IPS-20b (cell line): ENCODE data around the gene PCGF2.
A peak's percentile ranks its signal among the peaks of the same experiment; 100 is the strongest.

Experiments
- H3K27ac ChIP-seq: one replicate; pipeline ENCODE4 v1.5.1; 2013; ENCODE audit warnings: low read length
- H3K27me3 ChIP-seq: 2 replicates; pipeline ENCODE4 v1.6.1; 2013; ENCODE audit warnings: mild to moderate bottlenecking, low read length, inconsistent platforms; ENCODE audit not compliant: insufficient read depth
- H3K36me3 ChIP-seq: 2 replicates; pipeline ENCODE4 v1.6.1; 2013; ENCODE audit warnings: low read depth, mild to moderate bottlenecking, inconsistent platforms, low read length, moderate library complexity; ENCODE audit not compliant: insufficient read depth
- H3K4me1 ChIP-seq: 2 replicates; pipeline ENCODE4 v1.6.1; 2013; ENCODE audit warnings: mild to moderate bottlenecking, control low read depth, inconsistent platforms, low read length, moderate library complexity; ENCODE audit not compliant: insufficient read depth
- H3K4me3 ChIP-seq: 2 replicates; pipeline ENCODE4 v1.5.1; 2013; ENCODE audit warnings: mild to moderate bottlenecking, low read length, inconsistent platforms
- H3K9ac ChIP-seq: 2 replicates; pipeline ENCODE4 v1.6.1; 2013; ENCODE audit warnings: low read depth, mild to moderate bottlenecking, inconsistent platforms, low read length, moderate library complexity
- H3K9me3 ChIP-seq: 2 replicates; pipeline ENCODE4 v1.6.1; 2013; ENCODE audit warnings: mild to moderate bottlenecking, low read depth, low read length, inconsistent platforms; ENCODE audit not compliant: insufficient read depth

Gene PCGF2

GRCh38 chr17:38742411-38743308, 5.5 kb downstream of the PCGF2 start:
- Histone ChIP-seq H3K9me3 (no peaks in the 10 kb centered on the region), H3K4me1 (peaks cover 23% of the 10 kb centered on the region), H3K27ac (peak overlapping the region; percentile 29), H3K36me3 (peaks cover 33% of the 10 kb centered on the region), H3K27me3 (no peaks in the 10 kb centered on the region), H3K9ac (no peak overlapping the region), H3K4me3 (no peak overlapping the region)

- Histone ChIP-seq H3K27ac (peak overlapping the region; percentile 29), H3K27me3 (no peaks in the 10 kb centered on the region), H3K9ac (no peak overlapping the region), H3K4me1 (peaks cover 23% of the 10 kb centered on the region), H3K4me3 (no peak overlapping the region), H3K36me3 (peaks cover 40% of the 10 kb centered on the region), H3K9me3 (no peaks in the 10 kb centered on the region)
These were observed 6.2 kb downstream of the PCGF2 start for GRCh38 chr17:38741921-38742410.

- Histone ChIP-seq H3K4me1 (peaks cover 18% of the 10 kb centered on the region), H3K4me3 (no peak overlapping the region), H3K36me3 (peaks cover 42% of the 10 kb centered on the region), H3K27ac (no peak overlapping the region), H3K27me3 (no peaks in the 10 kb centered on the region), H3K9me3 (no peaks in the 10 kb centered on the region), H3K9ac (no peak overlapping the region)
These were observed 6.7 kb downstream of the PCGF2 start for GRCh38 chr17:38741461-38741860.

- H3K27me3 ChIP-seq, result no peaks in the 10 kb centered on the region
- H3K4me1 ChIP-seq, result peaks cover 12% of the 10 kb centered on the region
- H3K27ac ChIP-seq, result no peak overlapping the region
- no peak overlapping the region for H3K4me3 ChIP-seq
- no peak overlapping the region for H3K9ac ChIP-seq
- peaks cover 48% of the 10 kb centered on the region for H3K36me3 ChIP-seq
- H3K9me3 ChIP-seq, result no peaks in the 10 kb centered on the region
These were observed 7.3 kb downstream of the PCGF2 start for GRCh38 chr17:38740806-38741205.

- no peaks in the 10 kb centered on the region for H3K9me3 ChIP-seq
- no peaks in the 10 kb centered on the region for H3K27me3 ChIP-seq
- peaks cover 10% of the 10 kb centered on the region for H3K4me1 ChIP-seq
- H3K9ac ChIP-seq, result no peak overlapping the region
- no peak overlapping the region for H3K4me3 ChIP-seq
- no peak overlapping the region for H3K27ac ChIP-seq
- H3K36me3 ChIP-seq, result peaks cover 54% of the 10 kb centered on the region
These were observed 8.1 kb downstream of the PCGF2 start for GRCh38 chr17:38740044-38740443.

GRCh38 chr17:38739305-38739704, 8.8 kb downstream of the PCGF2 start:
- H3K27me3 ChIP-seq, result no peaks in the 10 kb centered on the region
- H3K9me3 ChIP-seq, result no peaks in the 10 kb centered on the region
- peaks cover 59% of the 10 kb centered on the region for H3K36me3 ChIP-seq
- H3K4me3 ChIP-seq, result no peak overlapping the region
- peaks cover 10% of the 10 kb centered on the region for H3K4me1 ChIP-seq
- H3K27ac ChIP-seq, result no peak overlapping the region
- H3K9ac ChIP-seq, result no peak overlapping the region

- Histone ChIP-seq H3K36me3 (peaks cover 65% of the 10 kb centered on the region), H3K27ac (no peak overlapping the region), H3K9me3 (no peaks in the 10 kb centered on the region), H3K4me3 (no peak overlapping the region), H3K4me1 (peaks cover 6% of the 10 kb centered on the region), H3K27me3 (no peaks in the 10 kb centered on the region), H3K9ac (no peak overlapping the region)
These were observed 9.4 kb downstream of the PCGF2 start for GRCh38 chr17:38738686-38739085.

GRCh38 chr17:38738007-38738662, 10.0 kb downstream of the PCGF2 start:
- no peaks in the 10 kb centered on the region for H3K9me3 ChIP-seq
- peaks cover 4% of the 10 kb centered on the region for H3K4me1 ChIP-seq
- no peak overlapping the region for H3K9ac ChIP-seq

GRCh38 chr17:38735161-38735997, 12.8 kb downstream of the PCGF2 start:
- Histone ChIP-seq H3K27me3 (no peaks in the 10 kb centered on the region), H3K4me1 (no peaks in the 10 kb centered on the region), H3K9me3 (no peaks in the 10 kb centered on the region), H3K27ac (no peak overlapping the region), H3K36me3 (peaks cover 69% of the 10 kb centered on the region), H3K4me3 (no peak overlapping the region), H3K9ac (no peak overlapping the region)

More at GRCh38 chr17:38738007-38738662, 10.0 kb downstream of the PCGF2 start:
- Histone ChIP-seq H3K36me3 (peaks cover 71% of the 10 kb centered on the region), H3K27me3 (no peaks in the 10 kb centered on the region), H3K27ac (no peak overlapping the region), H3K4me3 (no peak overlapping the region)

- Histone ChIP-seq H3K9me3 (no peaks in the 10 kb centered on the region), H3K27me3 (peaks cover 5% of the 10 kb centered on the region), H3K36me3 (peaks cover 60% of the 10 kb centered on the region), H3K4me3 (no peak overlapping the region), H3K9ac (no peak overlapping the region), H3K4me1 (no peaks in the 10 kb centered on the region), H3K27ac (no peak overlapping the region)
These were observed 13.9 kb downstream of the PCGF2 start for GRCh38 chr17:38733982-38734973.
